ENCODE data around the gene PPP1R13B.
A peak's percentile ranks its signal among the peaks of the same experiment; 100 is the strongest.

Gene PPP1R13B

DNA sequence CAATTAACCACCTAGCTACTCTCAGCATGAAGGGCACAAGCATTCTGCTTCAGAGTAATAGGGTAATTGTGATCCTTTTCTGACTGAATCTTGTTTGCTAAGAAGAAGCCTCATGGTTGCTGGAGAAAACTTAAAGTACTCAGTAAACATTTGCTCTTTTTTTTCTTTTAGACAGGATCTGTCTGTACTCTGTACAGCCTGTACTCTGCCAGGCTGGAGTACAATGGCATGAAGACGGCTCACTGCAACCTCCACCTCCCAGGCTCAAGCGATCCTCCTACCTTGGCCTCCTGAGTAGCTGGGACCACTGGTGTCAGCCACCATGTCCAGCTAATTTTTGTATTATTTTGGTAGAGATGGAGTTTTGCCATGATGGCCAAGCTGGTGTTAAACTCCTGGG, 12.4 kb downstream of the PPP1R13B start:
- no peak for DNase-seq (ENCODE audit: low read depth)

- DNase-seq (ENCODE audit: low read depth), result peak; percentile 17
Observed at GRCh38 chr14:103833711-103834110, 13.7 kb downstream of the PPP1R13B start.

GRCh38 chr14:103832046-103832445, 15.3 kb downstream of the PPP1R13B start:
- DNase-seq (ENCODE audit: low read depth), result no peak

GRCh38 chr14:103830511-103831270, 16.7 kb downstream of the PPP1R13B start:
- DNase-seq (ENCODE audit: low read depth), result no peak

- DNase-seq (ENCODE audit: low read depth), result peak; percentile 52
Observed at GRCh38 chr14:103828315-103828967, 18.9 kb downstream of the PPP1R13B start.

GRCh38 chr14:103825101-103825500, 22.3 kb downstream of the PPP1R13B start:
- no peak for DNase-seq (ENCODE audit: low read depth)

DNA sequence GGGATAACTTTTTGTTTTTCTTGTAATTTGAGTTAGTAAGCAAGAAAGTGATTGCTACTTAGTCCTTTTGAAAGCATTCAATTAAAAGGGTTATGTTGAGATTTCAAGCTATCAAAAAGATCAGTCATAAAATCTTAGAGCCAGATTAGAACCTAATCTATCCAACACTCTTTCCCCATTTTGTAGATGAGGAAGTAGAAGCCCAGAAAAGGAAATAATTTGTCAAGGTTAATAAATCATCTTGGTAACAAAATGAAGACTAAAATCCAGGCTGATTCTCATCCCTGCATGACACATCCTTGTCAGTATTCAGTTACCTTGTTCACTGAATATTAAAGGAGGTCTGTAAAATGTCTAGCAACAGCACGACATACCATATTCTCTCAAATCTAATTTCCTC, 26.5 kb downstream of the PPP1R13B start:
- DNase-seq (ENCODE audit: low read depth), result no peak

GRCh38 chr14:103820382-103820781, 27.0 kb downstream of the PPP1R13B start:
- no peak for DNase-seq (ENCODE audit: low read depth)

GRCh38 chr14:103819503-103820307, 27.7 kb downstream of the PPP1R13B start:
- peak; percentile 10 for DNase-seq (ENCODE audit: low read depth)

GRCh38 chr14:103818870-103819269, 28.5 kb downstream of the PPP1R13B start:
- DNase-seq (ENCODE audit: low read depth), result no peak

DNA sequence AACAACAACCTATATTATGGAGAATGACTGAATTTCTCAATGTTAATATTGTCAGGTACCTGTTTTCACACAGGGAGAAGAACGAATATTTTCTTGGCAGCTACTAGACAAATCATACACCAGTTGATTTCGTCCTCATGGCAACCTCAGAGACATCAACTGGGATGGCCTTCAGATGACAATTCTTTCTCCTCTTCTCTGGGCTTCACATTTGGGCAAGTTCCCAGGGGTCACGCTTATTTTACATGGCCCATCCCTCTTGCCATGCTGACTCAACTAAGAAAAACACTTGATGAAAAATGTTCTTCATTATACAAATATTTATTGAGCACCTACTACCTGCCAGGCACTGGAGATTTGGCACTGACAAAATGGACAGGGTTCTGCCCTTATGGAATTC, 29.0 kb downstream of the PPP1R13B start:
- no peak for DNase-seq (ENCODE audit: low read depth)

GRCh38 chr14:103817595-103817994, 29.8 kb downstream of the PPP1R13B start:
- DNase-seq (ENCODE audit: low read depth), result no peak

- DNase-seq (ENCODE audit: low read depth), result no peak
Observed at GRCh38 chr14:103816991-103817390, 30.4 kb downstream of the PPP1R13B start.

GRCh38 chr14:103815253-103815652, 32.1 kb downstream of the PPP1R13B start:
- no peak for DNase-seq (ENCODE audit: low read depth)

DNA sequence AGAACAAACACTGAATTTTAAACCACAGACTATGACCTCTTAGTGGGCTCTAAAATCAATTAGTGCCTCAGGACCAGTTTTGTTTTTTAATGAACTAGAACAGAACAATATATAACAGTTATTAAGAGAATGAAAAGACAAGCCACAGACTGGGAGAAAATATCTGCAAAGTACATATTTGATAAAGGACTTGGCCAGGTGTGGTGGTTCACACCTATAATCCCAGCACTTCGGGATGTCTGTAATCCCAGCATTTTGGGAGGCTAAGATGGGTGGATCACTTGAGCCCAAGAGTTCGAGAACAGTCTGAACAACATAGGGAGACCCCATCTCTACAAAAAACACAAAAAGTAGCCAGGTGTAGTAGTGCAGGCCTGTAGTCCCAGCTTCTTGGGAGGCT, 36.2 kb downstream of the PPP1R13B start:
- no peak for DNase-seq (ENCODE audit: low read depth)

DNA sequence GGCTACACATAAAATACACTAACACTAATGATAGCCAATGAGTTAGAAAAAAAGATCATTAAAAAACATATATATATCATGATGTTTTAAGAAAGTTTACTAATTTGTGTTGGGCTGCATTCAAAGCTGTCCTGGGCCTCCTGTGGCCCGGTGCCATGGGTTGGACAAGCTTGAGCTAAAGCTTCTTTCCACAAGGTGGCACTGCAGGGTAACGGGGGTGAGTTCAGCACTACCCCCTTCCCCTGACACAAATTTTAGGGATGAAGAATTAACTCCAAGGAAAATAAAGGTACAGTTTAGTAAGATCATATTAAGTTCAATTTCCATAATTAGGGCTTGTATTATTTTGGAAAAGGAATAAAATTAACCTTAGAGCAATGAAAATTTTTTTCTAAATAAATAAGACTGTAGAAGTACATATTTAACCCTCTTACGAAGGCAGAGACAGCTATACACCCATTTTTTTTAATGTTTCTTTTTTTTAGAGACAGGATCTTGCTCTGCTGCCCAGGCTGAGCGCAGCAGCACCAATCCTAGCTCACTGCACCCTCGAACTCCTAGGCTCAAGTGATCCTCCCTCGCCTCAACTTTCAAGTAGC, 38.9 kb downstream of the PPP1R13B start:
- DNase-seq (ENCODE audit: low read depth), result peak; percentile 64

GRCh38 chr14:103806805-103807204, 40.6 kb downstream of the PPP1R13B start:
- DNase-seq (ENCODE audit: low read depth), result no peak

DNA sequence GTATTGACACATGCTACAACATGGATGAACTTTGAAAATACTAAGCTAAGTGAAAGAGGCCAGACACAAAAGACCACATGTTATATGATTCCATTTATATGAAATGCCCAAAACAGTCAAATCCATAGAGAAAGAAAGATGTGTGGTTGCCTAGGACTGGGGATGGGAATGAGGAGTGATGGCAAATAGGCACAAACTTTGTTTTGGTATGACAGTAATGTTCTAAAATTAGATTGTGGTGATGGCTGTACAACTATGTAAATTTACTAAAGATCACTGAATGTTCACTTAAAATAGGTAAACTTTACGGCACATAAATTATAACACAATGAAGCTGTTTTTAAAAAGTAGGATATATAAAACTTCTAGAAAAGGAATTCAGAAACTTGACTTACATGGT, 41.7 kb downstream of the PPP1R13B start:
- DNase-seq (ENCODE audit: low read depth), result no peak

- DNase-seq (ENCODE audit: low read depth), result peak; percentile 73
Observed at GRCh38 chr14:103803661-103804060, 43.7 kb downstream of the PPP1R13B start.

- DNase-seq (ENCODE audit: low read depth), result no peak
Observed at GRCh38 chr14:103802356-103802755, 45.0 kb downstream of the PPP1R13B start.

GRCh38 chr14:103801459-103801858, 45.9 kb downstream of the PPP1R13B start:
- peak; percentile 83 for DNase-seq (ENCODE audit: low read depth)

DNA sequence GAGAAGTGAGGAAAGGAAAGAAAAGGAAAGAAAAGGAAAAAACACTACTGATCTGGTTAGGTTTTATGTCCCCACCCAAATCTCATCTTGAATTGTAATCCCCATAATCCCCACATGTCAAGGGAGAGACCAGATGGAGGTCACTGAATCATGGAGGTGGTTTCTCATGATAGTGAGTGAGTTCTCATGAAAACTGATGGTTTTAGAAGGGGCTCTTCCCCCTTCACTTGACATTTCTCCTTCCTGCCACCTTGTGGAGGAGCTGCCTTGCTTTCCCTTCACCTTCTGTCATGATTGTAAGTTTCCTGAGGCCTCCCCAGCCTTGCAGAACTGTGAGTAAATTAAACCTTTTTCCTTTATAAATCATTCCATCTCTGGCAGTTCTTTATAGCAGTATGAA, 54.2 kb downstream of the PPP1R13B start:
- peak; percentile 7 for DNase-seq (ENCODE audit: low read depth)
